ENCODE data around the gene GJD4.

The GJD4 gene

DNA sequence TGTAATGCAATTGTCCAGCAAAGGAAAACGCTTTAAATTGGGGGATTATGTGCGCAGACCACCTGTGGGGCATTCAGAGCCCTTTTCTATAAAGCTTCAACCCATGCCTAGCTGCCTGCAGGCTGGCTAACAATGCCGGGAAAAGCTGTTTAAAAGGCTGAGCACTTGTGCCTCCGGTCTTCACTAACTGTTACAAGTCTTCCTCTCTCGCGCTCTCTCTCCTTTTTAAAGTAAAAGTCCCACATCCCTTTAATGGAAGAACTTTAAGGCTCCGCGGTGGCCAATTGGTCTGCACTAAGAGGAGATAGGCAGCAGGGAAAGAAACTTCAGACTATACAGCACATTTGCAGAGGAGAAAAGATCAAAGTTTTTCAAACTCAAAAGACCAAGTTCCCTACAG is 32.3 kb downstream of the GJD4 start:
- no peak for DNase-seq (ENCODE audit: extremely low spot score)
- POLR2A ChIA-PET = no interaction called here
- CTCF ChIA-PET = interaction anchor here (0.7 to 6.5 kb wide), 5 partner anchors 38 to 1245 kb away, joined by 3 to 49 read pairs (median 3); no protein-coding TSS in a partner anchor
- TF ChIP-seq, protein P1, sequence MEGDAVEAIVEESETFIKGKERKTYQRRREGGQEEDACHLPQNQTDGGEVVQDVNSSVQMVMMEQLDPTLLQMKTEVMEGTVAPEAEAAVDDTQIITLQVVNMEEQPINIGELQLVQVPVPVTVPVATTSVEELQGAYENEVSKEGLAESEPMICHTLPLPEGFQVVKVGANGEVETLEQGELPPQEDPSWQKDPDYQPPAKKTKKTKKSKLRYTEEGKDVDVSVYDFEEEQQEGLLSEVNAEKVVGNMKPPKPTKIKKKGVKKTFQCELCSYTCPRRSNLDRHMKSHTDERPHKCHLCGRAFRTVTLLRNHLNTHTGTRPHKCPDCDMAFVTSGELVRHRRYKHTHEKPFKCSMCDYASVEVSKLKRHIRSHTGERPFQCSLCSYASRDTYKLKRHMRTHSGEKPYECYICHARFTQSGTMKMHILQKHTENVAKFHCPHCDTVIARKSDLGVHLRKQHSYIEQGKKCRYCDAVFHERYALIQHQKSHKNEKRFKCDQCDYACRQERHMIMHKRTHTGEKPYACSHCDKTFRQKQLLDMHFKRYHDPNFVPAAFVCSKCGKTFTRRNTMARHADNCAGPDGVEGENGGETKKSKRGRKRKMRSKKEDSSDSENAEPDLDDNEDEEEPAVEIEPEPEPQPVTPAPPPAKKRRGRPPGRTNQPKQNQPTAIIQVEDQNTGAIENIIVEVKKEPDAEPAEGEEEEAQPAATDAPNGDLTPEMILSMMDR (IDR thresholded peaks at IDR 0.05; ENCODE audit: control extremely low read depth, extremely low read depth, low read depth, missing control alignments) = no peak

DNA sequence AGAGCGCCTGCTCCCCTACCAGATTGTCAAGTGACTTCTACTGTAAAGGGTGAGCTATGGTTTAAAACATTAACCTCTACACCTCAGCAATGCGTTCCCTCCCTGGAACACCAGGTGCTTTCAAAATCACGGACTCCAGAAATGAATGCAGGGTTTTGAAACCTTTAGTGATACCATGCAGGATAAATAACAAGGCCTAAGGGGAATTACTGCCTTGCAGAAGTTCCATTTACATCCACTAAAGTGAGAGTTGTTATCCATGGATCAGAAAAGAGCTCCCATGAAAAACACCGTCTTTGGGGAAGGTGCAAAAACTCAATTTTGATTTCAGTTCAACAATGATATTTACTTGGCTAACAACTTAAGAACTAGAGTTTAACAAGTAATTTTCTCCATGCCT is 33.0 kb downstream of the GJD4 start:
- ChIA-PET POLR2A (no interaction called here), CTCF (interaction anchor here (0.7 to 6.5 kb wide), 4 partner anchors 37 to 1245 kb away, joined by 3 to 49 read pairs (median 3); no protein-coding TSS in a partner anchor)
- TF ChIP-seq, protein P1 (IDR thresholded peaks at IDR 0.05; ENCODE audit: control extremely low read depth, extremely low read depth, low read depth, missing control alignments) = no peak

DNA sequence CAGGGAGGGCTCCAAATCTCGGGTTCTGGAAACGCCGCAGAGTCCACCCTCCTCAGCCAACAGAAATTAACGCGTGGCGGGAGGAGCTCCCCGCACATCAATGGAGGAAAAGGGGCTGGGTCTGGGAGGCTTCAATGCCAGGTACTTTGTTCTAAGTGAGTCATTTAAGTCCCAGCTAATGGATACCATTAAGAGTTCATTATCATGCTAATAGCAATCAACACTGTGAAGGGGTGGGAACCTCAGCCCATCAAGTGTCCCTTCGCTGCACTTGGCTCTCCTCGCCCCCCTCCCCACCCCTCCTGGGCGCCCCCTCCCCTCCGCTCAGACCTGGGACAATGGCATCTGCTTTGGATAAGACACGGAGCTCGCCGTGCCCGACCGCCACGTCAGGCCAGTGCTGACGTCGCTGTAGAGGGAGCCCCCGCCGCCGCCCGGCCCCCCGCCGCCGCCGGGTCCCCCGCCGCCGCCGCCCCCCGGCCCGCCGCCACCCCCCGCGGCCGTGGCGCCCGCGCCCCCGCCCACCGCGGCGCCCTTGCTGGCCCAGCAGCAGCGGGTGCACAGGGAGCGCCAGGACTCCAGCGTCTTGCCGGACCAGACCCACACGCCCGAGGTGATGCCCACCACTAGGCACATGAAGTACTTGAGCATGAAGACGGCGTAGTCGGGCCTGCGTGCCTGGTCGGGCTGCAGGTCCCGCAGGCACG is 34.0 kb downstream of the GJD4 start:
- CTCF ChIA-PET = interaction anchor here (0.8 to 6.5 kb wide), 2 partner anchors 26 to 1241 kb away, joined by 3 to 49 read pairs; no protein-coding TSS in a partner anchor
- TF ChIP-seq, protein P1 (IDR thresholded peaks at IDR 0.05; ENCODE audit: control extremely low read depth, extremely low read depth, low read depth, missing control alignments) = no peak
- POLR2A ChIA-PET = no interaction called here
- no peak for DNase-seq (ENCODE audit: extremely low spot score)

More for the DNA sequence above, 33.0 kb downstream of the GJD4 start:
- no peak for DNase-seq (ENCODE audit: extremely low spot score)

DNA sequence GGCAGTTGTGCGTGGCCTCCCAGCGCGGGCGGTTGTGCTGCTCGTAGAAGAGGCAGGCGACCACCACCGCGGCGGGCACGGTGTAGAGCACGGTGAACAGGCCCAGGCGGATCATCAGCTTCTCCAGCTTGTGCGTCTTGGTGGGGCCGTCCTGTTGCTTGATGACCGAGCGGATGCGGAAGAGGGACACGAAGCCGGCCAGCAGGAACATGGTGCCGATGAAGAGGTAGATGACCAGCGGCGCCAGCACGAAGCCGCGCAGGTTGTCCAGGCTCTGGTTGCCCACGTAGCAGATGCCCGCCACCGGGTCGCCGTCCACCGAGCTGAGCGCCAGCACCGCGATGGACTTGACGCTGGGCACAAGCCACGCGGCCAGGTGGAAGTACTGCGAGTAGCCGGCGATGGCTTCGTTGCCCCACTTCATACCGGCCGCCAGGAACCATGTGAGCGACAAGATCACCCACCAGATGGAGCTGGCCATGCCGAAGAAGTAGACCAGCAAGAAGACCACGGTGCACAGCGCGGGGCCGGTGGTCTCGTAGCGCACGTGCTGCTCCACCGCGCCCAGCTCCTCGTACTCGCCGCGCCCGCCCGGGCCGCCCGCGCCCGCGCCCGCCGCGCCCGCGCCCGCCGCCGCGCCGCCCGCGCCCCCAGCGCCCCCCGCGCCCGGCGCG is 34.7 kb downstream of the GJD4 start:
- ChIA-PET POLR2A (no interaction called here), CTCF (interaction anchor here (0.8 to 6.5 kb wide), 2 partner anchors 27 to 1241 kb away, joined by 3 to 49 read pairs; no protein-coding TSS in a partner anchor)
- TF ChIP-seq, protein P1 (IDR thresholded peaks at IDR 0.05; ENCODE audit: control extremely low read depth, extremely low read depth, low read depth, missing control alignments) = no peak

DNA sequence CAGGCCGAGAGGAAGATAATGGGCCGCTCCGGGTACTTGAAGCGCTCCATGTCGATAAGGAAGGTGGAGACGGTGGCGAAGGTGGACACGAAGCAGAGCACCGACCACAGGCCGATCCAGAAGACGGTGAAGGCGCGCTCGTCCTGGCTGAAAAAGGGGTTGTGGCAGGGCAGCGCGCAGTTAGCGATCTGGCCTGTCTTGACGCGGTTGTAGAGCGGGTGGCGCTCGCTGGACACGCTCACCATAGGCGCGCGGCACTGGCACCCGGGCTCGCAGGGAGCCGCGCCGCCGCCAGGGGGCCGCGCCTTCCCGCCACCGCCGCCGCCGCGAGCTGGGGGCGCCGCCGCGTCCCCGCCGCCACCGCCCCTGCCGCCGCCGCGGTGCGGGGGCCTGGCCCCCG is 35.3 kb downstream of the GJD4 start:
- POLR2A ChIA-PET = no interaction called here
- CTCF ChIA-PET = interaction anchor here (0.8 kb wide), 2 partner anchors 11 to 28 kb away, joined by 3 read pairs; no protein-coding TSS in a partner anchor
- DNase-seq (ENCODE audit: extremely low spot score) = peak; percentile 68
- TF ChIP-seq, protein P1 (IDR thresholded peaks at IDR 0.05; ENCODE audit: control extremely low read depth, extremely low read depth, low read depth, missing control alignments) = peak; percentile 71

More for the DNA sequence above, 34.7 kb downstream of the GJD4 start:
- no peak for DNase-seq (ENCODE audit: extremely low spot score)

DNA sequence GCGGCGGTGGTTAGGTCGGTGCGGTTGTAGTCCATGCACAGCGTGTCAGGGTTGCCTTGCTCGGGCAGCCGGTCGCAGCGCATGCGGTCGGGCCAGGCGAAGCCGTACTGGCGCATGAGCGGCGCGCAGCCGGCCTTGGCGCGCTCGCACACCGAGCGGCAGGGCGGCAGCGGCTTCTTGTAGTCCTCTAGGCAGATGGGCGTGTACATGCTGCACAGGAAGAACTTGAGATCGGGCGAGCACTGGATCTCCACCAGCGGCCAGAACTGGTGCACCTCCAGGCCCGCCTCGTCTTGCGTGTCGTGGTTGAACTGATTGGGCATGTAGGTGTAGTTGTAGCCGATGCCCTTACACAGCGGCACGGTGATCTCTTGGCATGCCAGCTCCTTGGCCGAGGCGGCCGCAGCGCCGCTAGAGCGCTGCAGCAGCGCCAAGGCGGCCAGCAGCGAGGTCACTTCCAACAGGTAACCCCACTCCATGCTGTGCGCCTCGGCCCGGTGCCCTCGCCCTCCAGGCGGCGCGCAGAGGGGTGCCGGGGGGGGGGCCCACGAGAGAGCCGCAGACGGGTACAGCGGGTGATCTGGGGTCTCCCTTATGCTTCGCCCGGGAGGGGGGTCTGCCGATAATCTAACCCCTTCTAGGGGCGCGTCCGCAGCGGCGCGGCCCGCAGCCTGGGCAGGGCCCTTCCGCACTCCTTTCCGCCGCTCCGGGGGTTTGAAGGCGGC is 36.0 kb downstream of the GJD4 start:
- TF ChIP-seq, protein P1 (IDR thresholded peaks at IDR 0.05; ENCODE audit: control extremely low read depth, extremely low read depth, low read depth, missing control alignments) = no peak
- POLR2A ChIA-PET = no interaction called here
- CTCF ChIA-PET = interaction anchor here (0.8 kb wide), 1 partner anchor 11 kb away, joined by 3 read pairs; no protein-coding TSS in a partner anchor
- peak; percentile 45 for DNase-seq (ENCODE audit: extremely low spot score)
